BLaER1 (cell line): ENCODE measurements around the gene CDKL1.

ENCODE experiments used
- H3K27ac ChIP-seq: shearing (Covaris generic); formaldehyde crosslinking; 2 replicates; pipeline ENCODE4 v1.8.1; 2022
- H3K27me3 ChIP-seq: shearing (Covaris generic); formaldehyde crosslinking; 2 replicates; pipeline ENCODE4 v1.8.1; 2022
- H3K36me3 ChIP-seq: shearing (Covaris generic); formaldehyde crosslinking; 2 replicates; pipeline ENCODE4 v1.8.1; 2022
- H3K4me1 ChIP-seq: shearing (Covaris generic); formaldehyde crosslinking; 2 replicates; pipeline ENCODE4 v1.8.1; 2022
- H3K4me2 ChIP-seq: shearing (Covaris generic); formaldehyde crosslinking; 2 replicates; pipeline ENCODE4 v1.8.1; 2022
- H3K4me3 ChIP-seq: shearing (Covaris generic); formaldehyde crosslinking; 2 replicates; pipeline ENCODE4 v1.8.1; 2022
- H3K9ac ChIP-seq: shearing (Covaris generic); formaldehyde crosslinking; 2 replicates; pipeline ENCODE4 v1.8.1; 2022
- H3K9me3 ChIP-seq: shearing (Covaris generic); formaldehyde crosslinking; 2 replicates; pipeline ENCODE4 v1.8.1; 2022
- H4K20me1 ChIP-seq: shearing (Covaris generic); formaldehyde crosslinking; 2 replicates; pipeline ENCODE4 v1.8.1; 2022
- Cebpa-rat ChIP-seq: shearing (Covaris generic); IDR thresholded peaks from 2 replicates; pipeline ENCODE4 v1.8.1; 2022

The CDKL1 gene

GRCh38 chr14:50389668-50390441 is 6.8 kb downstream of the CDKL1 start:
- TF ChIP-seq Cebpa-rat, result no peak
- H3K9me3 ChIP-seq, result no peaks in the 10 kb centered on the region
- H3K9ac ChIP-seq, result no peak overlapping the region
- H3K4me2 ChIP-seq, result no peak overlapping the region
- no peak overlapping the region for H3K4me3 ChIP-seq
- no peak overlapping the region for H3K27ac ChIP-seq
- H3K4me1 ChIP-seq, result no peaks in the 10 kb centered on the region
- no peaks in the 10 kb centered on the region for H3K27me3 ChIP-seq
- H4K20me1 ChIP-seq, result no peaks in the 10 kb centered on the region
- no peaks in the 10 kb centered on the region for H3K36me3 ChIP-seq

DNA sequence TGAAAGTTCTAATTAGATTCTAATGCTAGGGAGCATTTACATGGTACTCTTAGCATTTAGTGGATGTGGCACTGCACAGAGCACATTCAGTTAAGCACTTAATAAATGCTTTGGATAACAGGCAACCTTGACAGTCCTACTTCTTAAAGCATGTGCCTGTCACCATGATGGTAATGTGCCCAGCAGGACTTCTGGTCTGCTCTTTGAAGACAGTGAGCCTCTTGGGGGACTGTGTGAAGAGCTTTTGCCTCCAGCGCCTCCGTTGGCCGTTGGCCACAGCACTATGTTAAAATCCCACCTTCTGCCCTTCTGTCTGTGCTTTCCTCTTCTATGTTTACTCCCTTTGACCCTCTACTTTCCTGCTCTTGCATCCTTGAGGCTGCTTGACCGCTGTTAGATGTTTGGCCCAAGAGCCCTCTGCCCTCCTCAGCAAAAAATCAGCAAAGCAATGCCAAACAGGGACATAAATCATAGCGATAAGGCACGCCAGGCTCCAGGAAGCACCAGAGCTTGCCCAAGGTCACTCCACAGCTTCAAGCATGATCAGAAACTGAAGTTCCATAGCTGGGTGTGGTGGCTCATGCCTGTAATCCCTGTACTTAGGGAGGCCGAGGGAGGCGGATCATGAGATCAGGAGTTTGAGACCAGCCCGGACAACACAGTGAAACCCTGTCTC is 8.3 kb downstream of the CDKL1 start:
- Histone ChIP-seq H3K4me2 (no peak overlapping the region), H3K27me3 (no peaks in the 10 kb centered on the region), H3K9me3 (no peaks in the 10 kb centered on the region), H3K4me1 (no peaks in the 10 kb centered on the region), H3K4me3 (no peak overlapping the region), H3K27ac (no peak overlapping the region), H4K20me1 (no peaks in the 10 kb centered on the region), H3K36me3 (no peaks in the 10 kb centered on the region), H3K9ac (no peak overlapping the region)
- TF ChIP-seq Cebpa-rat, result no peak

GRCh38 chr14:50387548-50387947 is 9.1 kb downstream of the CDKL1 start:
- no peaks in the 10 kb centered on the region for H4K20me1 ChIP-seq
- no peak overlapping the region for H3K9ac ChIP-seq
- no peaks in the 10 kb centered on the region for H3K4me1 ChIP-seq
- no peak overlapping the region for H3K4me2 ChIP-seq
- H3K27ac ChIP-seq, result no peak overlapping the region
- no peak overlapping the region for H3K4me3 ChIP-seq
- H3K36me3 ChIP-seq, result no peaks in the 10 kb centered on the region
- H3K9me3 ChIP-seq, result no peaks in the 10 kb centered on the region
- no peak for TF ChIP-seq Cebpa-rat
- no peaks in the 10 kb centered on the region for H3K27me3 ChIP-seq

- TF ChIP-seq Cebpa-rat, result no peak
- Histone ChIP-seq H3K4me1 (no peaks in the 10 kb centered on the region), H3K4me2 (no peak overlapping the region), H3K27me3 (no peaks in the 10 kb centered on the region), H4K20me1 (no peaks in the 10 kb centered on the region), H3K9ac (no peak overlapping the region), H3K36me3 (no peaks in the 10 kb centered on the region), H3K9me3 (no peaks in the 10 kb centered on the region), H3K27ac (no peak overlapping the region), H3K4me3 (no peak overlapping the region)
Observed at GRCh38 chr14:50383618-50384225, 13.0 kb downstream of the CDKL1 start.

DNA sequence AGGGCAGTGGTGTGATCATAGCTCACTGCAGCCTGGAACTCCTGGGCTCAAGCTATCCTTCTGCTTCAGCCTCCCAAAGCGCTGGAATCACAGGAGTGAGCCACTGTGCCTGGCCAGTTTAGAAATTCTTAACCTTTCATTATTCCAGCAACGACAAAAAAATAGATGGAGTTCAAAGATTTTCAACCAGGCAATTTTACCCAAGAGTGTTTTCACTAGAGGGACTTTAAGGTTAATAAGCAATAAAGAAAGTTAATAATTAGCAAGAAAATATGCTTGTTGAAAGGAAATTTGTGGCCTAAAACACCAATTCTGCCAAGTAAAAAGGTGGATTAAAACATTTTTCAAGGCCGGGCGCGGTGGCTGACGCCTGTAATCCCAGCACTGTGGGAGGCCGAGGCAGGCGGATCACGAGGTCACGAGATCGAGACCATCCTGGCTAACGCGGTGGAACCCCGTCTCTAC is 14.8 kb downstream of the CDKL1 start:
- Histone ChIP-seq H3K4me2 (no peak overlapping the region), H4K20me1 (no peaks in the 10 kb centered on the region), H3K4me3 (no peak overlapping the region), H3K4me1 (no peaks in the 10 kb centered on the region), H3K9me3 (no peaks in the 10 kb centered on the region), H3K36me3 (no peaks in the 10 kb centered on the region), H3K27ac (no peak overlapping the region), H3K27me3 (no peaks in the 10 kb centered on the region), H3K9ac (no peak overlapping the region)
- TF ChIP-seq Cebpa-rat, result no peak

DNA sequence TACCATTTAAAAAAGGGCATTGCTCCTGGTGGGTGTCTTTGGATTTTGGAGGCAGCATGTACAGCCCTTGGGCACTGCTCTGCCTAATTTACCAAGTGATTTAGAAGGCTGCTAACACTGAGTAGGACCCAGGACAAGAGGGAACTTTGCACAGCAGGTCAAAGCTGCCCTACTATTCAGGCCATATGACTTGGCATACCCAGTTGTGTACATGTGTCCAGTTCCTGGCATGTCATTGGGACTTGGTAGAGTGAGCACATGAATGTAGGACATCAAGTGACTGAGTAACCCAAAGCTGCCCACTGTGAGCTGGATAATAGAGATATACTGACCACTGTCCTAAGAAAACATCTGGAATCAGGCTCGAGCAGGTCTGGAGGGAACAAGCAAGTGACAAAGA is 15.7 kb downstream of the CDKL1 start:
- no peak for TF ChIP-seq Cebpa-rat
- Histone ChIP-seq H3K9me3 (no peaks in the 10 kb centered on the region), H3K27ac (no peak overlapping the region), H3K4me3 (no peak overlapping the region), H3K9ac (no peak overlapping the region), H3K4me1 (no peaks in the 10 kb centered on the region), H3K27me3 (no peaks in the 10 kb centered on the region), H3K4me2 (no peak overlapping the region), H4K20me1 (no peaks in the 10 kb centered on the region), H3K36me3 (no peaks in the 10 kb centered on the region)

DNA sequence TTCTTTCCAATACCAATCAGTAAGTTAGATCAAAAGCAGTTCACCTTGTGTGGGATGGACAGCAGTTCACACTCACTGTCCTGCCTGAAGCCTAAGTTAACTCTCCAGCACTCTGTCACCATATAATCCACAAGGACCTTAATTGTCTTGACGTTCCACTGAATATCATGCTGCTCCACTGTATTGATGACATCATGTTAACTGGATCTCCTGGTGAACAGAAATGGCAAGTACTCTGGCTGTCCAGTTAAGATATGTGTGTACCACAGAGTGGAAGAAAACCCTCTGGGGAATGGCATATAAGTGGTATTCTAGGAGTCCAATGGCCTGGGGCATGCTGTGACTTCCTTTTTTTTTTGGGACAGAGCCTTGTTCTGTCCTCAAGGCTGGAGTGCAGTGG is 16.2 kb downstream of the CDKL1 start:
- H3K27ac ChIP-seq, result no peak overlapping the region
- H4K20me1 ChIP-seq, result no peaks in the 10 kb centered on the region
- H3K9me3 ChIP-seq, result no peaks in the 10 kb centered on the region
- no peaks in the 10 kb centered on the region for H3K4me1 ChIP-seq
- TF ChIP-seq Cebpa-rat, result no peak
- H3K4me2 ChIP-seq, result no peak overlapping the region
- H3K36me3 ChIP-seq, result no peaks in the 10 kb centered on the region
- H3K4me3 ChIP-seq, result no peak overlapping the region
- no peak overlapping the region for H3K9ac ChIP-seq
- H3K27me3 ChIP-seq, result no peaks in the 10 kb centered on the region

- H3K4me2 ChIP-seq, result no peak overlapping the region
- no peak overlapping the region for H3K9ac ChIP-seq
- no peak overlapping the region for H3K4me3 ChIP-seq
- H3K27me3 ChIP-seq, result no peaks in the 10 kb centered on the region
- H3K36me3 ChIP-seq, result no peaks in the 10 kb centered on the region
- TF ChIP-seq Cebpa-rat, result no peak
- H4K20me1 ChIP-seq, result no peaks in the 10 kb centered on the region
- no peak overlapping the region for H3K27ac ChIP-seq
- no peaks in the 10 kb centered on the region for H3K4me1 ChIP-seq
- H3K9me3 ChIP-seq, result no peaks in the 10 kb centered on the region
Observed at GRCh38 chr14:50379563-50379962, 17.1 kb downstream of the CDKL1 start.

DNA sequence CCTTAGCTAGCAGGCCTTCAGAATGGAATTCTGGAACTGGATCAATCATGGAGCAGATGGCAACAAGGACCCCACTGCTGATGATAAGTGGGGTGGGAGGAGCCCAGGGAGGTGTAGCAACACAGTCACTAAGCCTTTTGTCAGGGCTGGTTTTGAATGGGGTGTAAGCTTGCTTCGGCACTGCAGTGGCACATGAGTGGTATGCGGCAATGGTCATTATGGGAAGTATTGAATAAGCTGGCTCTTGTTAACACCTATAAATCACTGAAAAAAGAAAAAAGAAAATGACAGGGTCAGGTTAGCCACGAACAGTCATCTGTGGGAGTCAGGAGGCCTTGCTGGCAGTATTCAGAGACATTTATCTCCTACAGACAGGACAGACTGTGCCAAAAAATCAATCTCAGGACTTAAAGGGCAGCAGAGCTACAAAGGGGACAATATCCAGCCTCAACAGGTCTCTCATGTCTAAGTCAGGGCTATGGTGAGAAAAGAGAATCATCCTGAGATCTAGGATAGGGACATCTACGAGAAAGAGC is 19.1 kb downstream of the CDKL1 start:
- no peak overlapping the region for H3K4me3 ChIP-seq
- no peak for TF ChIP-seq Cebpa-rat
- no peaks in the 10 kb centered on the region for H3K27me3 ChIP-seq
- no peaks in the 10 kb centered on the region for H3K4me1 ChIP-seq
- no peak overlapping the region for H3K27ac ChIP-seq
- H4K20me1 ChIP-seq, result no peaks in the 10 kb centered on the region
- H3K4me2 ChIP-seq, result no peak overlapping the region
- H3K36me3 ChIP-seq, result no peaks in the 10 kb centered on the region
- H3K9me3 ChIP-seq, result no peaks in the 10 kb centered on the region
- H3K9ac ChIP-seq, result no peak overlapping the region

DNA sequence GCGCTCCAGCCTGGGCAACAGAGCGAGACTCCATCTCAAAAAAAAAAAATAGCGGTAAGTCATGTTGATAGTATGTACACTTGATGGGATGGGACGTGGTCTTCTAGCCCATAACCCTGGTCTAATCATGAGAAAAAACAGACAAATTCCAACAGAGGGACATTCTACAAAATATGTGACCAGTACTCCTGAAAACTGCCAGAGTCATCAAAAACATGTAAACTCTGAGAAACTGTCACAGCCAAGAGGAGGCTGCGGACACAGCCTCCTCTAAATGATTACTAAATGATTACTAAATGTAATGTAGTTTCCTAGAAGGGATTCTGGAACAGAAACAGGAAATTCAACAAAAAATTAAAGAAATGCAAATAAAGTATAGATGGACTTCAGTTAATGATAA is 20.9 kb downstream of the CDKL1 start:
- Histone ChIP-seq H3K9me3 (no peaks in the 10 kb centered on the region), H3K9ac (no peak overlapping the region), H3K27ac (no peak overlapping the region), H3K4me3 (no peak overlapping the region), H3K27me3 (no peaks in the 10 kb centered on the region), H3K4me2 (no peak overlapping the region), H3K4me1 (no peaks in the 10 kb centered on the region), H4K20me1 (no peaks in the 10 kb centered on the region), H3K36me3 (no peaks in the 10 kb centered on the region)
- TF ChIP-seq Cebpa-rat, result no peak
